ENCODE results near the gene CCIN. TPM values are rescaled to one million over a fixed set of nuclear protein-coding genes. Genes with fewer than 3 reads are reported as not detected.
A peak's percentile ranks its signal among the peaks of the same experiment; 100 is the strongest.
"Not testable (repeated sequence)": the region's sequence is repeated elsewhere in the genome, so short reads cannot be mapped to it uniquely, and the experiment has no call there.

Gene CCIN
- total RNA-seq, 2 experiments from 2014 or later = not detected

- H3K4me1 Mint-ChIP-seq (ENCODE audit: low read depth) = peaks cover 65% of the 10 kb centered on the region
- CTCF ChIA-PET = interaction anchor here (1.7 to 3.8 kb wide), 3 partner anchors 13 to 50 kb away, joined by 5 to 41 read pairs (median 8); no protein-coding TSS in a partner anchor
Observed at GRCh38 chr9:36151316-36152210, 17.6 kb upstream of the CCIN start.

GRCh38 chr9:36152741-36153438 lies 16.3 kb upstream of the CCIN start:
- peaks cover 54% of the 10 kb centered on the region for H3K4me1 Mint-ChIP-seq (ENCODE audit: low read depth)
- no peak overlapping the region for H3K4me3 Mint-ChIP-seq

More at GRCh38 chr9:36151316-36152210, 17.6 kb upstream of the CCIN start:
- peaks cover 10% of the 10 kb centered on the region for H3K36me3 Mint-ChIP-seq
- intact Hi-C loops (cut with micrococcal nuclease) = loop anchor here (1.0 to 5.0 kb wide), 6 partner anchors 7 to 144 kb away; partner anchors contain the start of genes CLTA and GLIPR2
- POLR2A ChIA-PET = interaction anchor here (0.7 to 1.1 kb wide), 9 partner anchors 9 to 115 kb away, joined by 3 to 5 read pairs (median 4); partner anchors contain the start of genes CLTA and RECK
- no peaks in the 10 kb centered on the region for H3K27me3 Mint-ChIP-seq
- peak overlapping the region; percentile 75 for H3K4me3 Mint-ChIP-seq
- DNase-seq = peak; percentile 95
- peak overlapping the region; percentile 96 for H3K27ac Mint-ChIP-seq
- H3K9me3 Mint-ChIP-seq = peaks cover 2% of the 10 kb centered on the region

GRCh38 chr9:36153746-36154145 lies 15.4 kb upstream of the CCIN start:
- peaks cover 4% of the 10 kb centered on the region for H3K9me3 Mint-ChIP-seq
- peaks cover 12% of the 10 kb centered on the region for H3K36me3 Mint-ChIP-seq
- DNase-seq = no peak
- H3K27me3 Mint-ChIP-seq = no peaks in the 10 kb centered on the region
- intact Hi-C loops (cut with micrococcal nuclease) = loop anchor here (2.0 to 5.0 kb wide), 2 partner anchors 13 to 146 kb away; no protein-coding TSS in a partner anchor
- H3K4me3 Mint-ChIP-seq = no peak overlapping the region
- peaks cover 49% of the 10 kb centered on the region for H3K4me1 Mint-ChIP-seq (ENCODE audit: low read depth)
- no peak overlapping the region for H3K27ac Mint-ChIP-seq
- ChIA-PET POLR2A (no interaction called here), CTCF (interaction anchor here (0.7 kb wide), 1 partner anchor 17 kb away, joined by 3 read pairs; no protein-coding TSS in a partner anchor)

More at GRCh38 chr9:36152741-36153438, 16.3 kb upstream of the CCIN start:
- CTCF ChIA-PET = interaction anchor here (0.9 to 2.2 kb wide), 3 partner anchors 13 to 51 kb away, joined by 4 to 8 read pairs (median 5); no protein-coding TSS in a partner anchor
- peaks cover 4% of the 10 kb centered on the region for H3K9me3 Mint-ChIP-seq
- POLR2A ChIA-PET = interaction anchor here (0.7 to 1.0 kb wide), 3 partner anchors 10 to 82 kb away, joined by 3 to 5 read pairs (median 4); partner anchors contain the start of gene CLTA
- no peaks in the 10 kb centered on the region for H3K27me3 Mint-ChIP-seq
- peaks cover 10% of the 10 kb centered on the region for H3K36me3 Mint-ChIP-seq
- intact Hi-C loops (cut with micrococcal nuclease) = loop anchor here (1.0 to 5.0 kb wide), 4 partner anchors 9 to 146 kb away; partner anchors contain the start of gene GLIPR2
- no peak for DNase-seq
- H3K27ac Mint-ChIP-seq = peak overlapping the region; percentile 96

- no peaks in the 10 kb centered on the region for H3K27me3 Mint-ChIP-seq
- H3K36me3 Mint-ChIP-seq = peaks cover 12% of the 10 kb centered on the region
- ChIA-PET CTCF (interaction anchor here (0.7 to 1.8 kb wide), 4 partner anchors 13 to 51 kb away, joined by 3 to 9 read pairs (median 4); partner anchors contain the start of gene CLTA), POLR2A (no interaction called here)
- no peak for DNase-seq
- H3K4me1 Mint-ChIP-seq (ENCODE audit: low read depth) = peaks cover 44% of the 10 kb centered on the region
- H3K4me3 Mint-ChIP-seq = no peak overlapping the region
- intact Hi-C loops (cut with micrococcal nuclease) = loop anchor here (5.0 kb wide), 1 partner anchor 147 kb away; no protein-coding TSS in a partner anchor
- no peak overlapping the region for H3K27ac Mint-ChIP-seq
- H3K9me3 Mint-ChIP-seq = peaks cover 4% of the 10 kb centered on the region
Observed at GRCh38 chr9:36154331-36154952, 14.7 kb upstream of the CCIN start.

GRCh38 chr9:36156116-36156515 lies 13.1 kb upstream of the CCIN start:
- Mint-ChIP-seq H3K27ac (no peak overlapping the region), H3K36me3 (peaks cover 9% of the 10 kb centered on the region), H3K9me3 (peaks cover 4% of the 10 kb centered on the region), H3K27me3 (no peaks in the 10 kb centered on the region), H3K4me1 (ENCODE audit: low read depth) (peaks cover 32% of the 10 kb centered on the region), H3K4me3 (no peak overlapping the region)
- intact Hi-C loops (cut with micrococcal nuclease) = no loop called here
- DNase-seq = no peak
- CTCF ChIA-PET = interaction anchor here (0.8 kb wide), 1 partner anchor 33 kb away, joined by 4 read pairs; no protein-coding TSS in a partner anchor
- POLR2A ChIA-PET = no interaction called here

GRCh38 chr9:36158122-36158521 lies 11.1 kb upstream of the CCIN start:
- intact Hi-C loops (cut with micrococcal nuclease) = no loop called here
- H3K27ac Mint-ChIP-seq = no peak overlapping the region
- ChIA-PET POLR2A (no interaction called here), CTCF (interaction anchor here (2.1 kb wide), 1 partner anchor 8 kb away, joined by 6 read pairs; no protein-coding TSS in a partner anchor)
- no peaks in the 10 kb centered on the region for H3K27me3 Mint-ChIP-seq
- H3K36me3 Mint-ChIP-seq = peaks cover 9% of the 10 kb centered on the region
- no peak for DNase-seq
- peaks cover 4% of the 10 kb centered on the region for H3K9me3 Mint-ChIP-seq
- H3K4me1 Mint-ChIP-seq (ENCODE audit: low read depth) = peaks cover 17% of the 10 kb centered on the region
- H3K4me3 Mint-ChIP-seq = no peak overlapping the region

GRCh38 chr9:36158917-36159316 lies 10.3 kb upstream of the CCIN start:
- peaks cover 9% of the 10 kb centered on the region for H3K36me3 Mint-ChIP-seq
- ChIA-PET CTCF (interaction anchor here (0.7 to 11.4 kb wide), 3 partner anchors 7 to 55 kb away, joined by 3 to 341 read pairs (median 6); partner anchors contain the start of gene CCIN), POLR2A (no interaction called here)
- H3K27me3 Mint-ChIP-seq = no peaks in the 10 kb centered on the region
- no peak overlapping the region for H3K4me3 Mint-ChIP-seq
- peaks cover 12% of the 10 kb centered on the region for H3K4me1 Mint-ChIP-seq (ENCODE audit: low read depth)
- DNase-seq = no peak
- H3K27ac Mint-ChIP-seq = no peak overlapping the region
- intact Hi-C loops (cut with micrococcal nuclease) = no loop called here
- H3K9me3 Mint-ChIP-seq = peaks cover 4% of the 10 kb centered on the region

- H3K4me3 Mint-ChIP-seq; H3K4me1 Mint-ChIP-seq (ENCODE audit: low read depth); H3K27ac Mint-ChIP-seq; H3K9me3 Mint-ChIP-seq; intact Hi-C loops (cut with micrococcal nuclease); DNase-seq; POLR2A ChIA-PET; H3K36me3 Mint-ChIP-seq; H3K27me3 Mint-ChIP-seq: not testable (repeated sequence)
- CTCF ChIA-PET = interaction anchor here (0.7 to 11.4 kb wide), 2 partner anchors 10 to 56 kb away, joined by 3 to 341 read pairs; partner anchors contain the start of gene CCIN
Observed at GRCh38 chr9:36159509-36159908, 9.7 kb upstream of the CCIN start.

- H3K9me3 Mint-ChIP-seq; H3K4me3 Mint-ChIP-seq; H3K36me3 Mint-ChIP-seq; DNase-seq; POLR2A ChIA-PET; H3K27me3 Mint-ChIP-seq; intact Hi-C loops (cut with micrococcal nuclease); H3K27ac Mint-ChIP-seq; H3K4me1 Mint-ChIP-seq (ENCODE audit: low read depth): not testable (repeated sequence)
- CTCF ChIA-PET = interaction anchor here (11.4 kb wide), 1 partner anchor 56 kb away, joined by 341 read pairs; no protein-coding TSS in a partner anchor
Observed at GRCh38 chr9:36160126-36160525, 9.1 kb upstream of the CCIN start.

GRCh38 chr9:36161187-36161586 lies 8.0 kb upstream of the CCIN start:
- no peak overlapping the region for H3K4me3 Mint-ChIP-seq
- no peak for DNase-seq

GRCh38 chr9:36162211-36162738 lies 6.9 kb upstream of the CCIN start:
- Mint-ChIP-seq H3K4me3 (no peak overlapping the region), H3K9me3 (no peaks in the 10 kb centered on the region), H3K4me1 (ENCODE audit: low read depth) (peaks cover 9% of the 10 kb centered on the region), H3K36me3 (peaks cover 5% of the 10 kb centered on the region), H3K27ac (no peak overlapping the region), H3K27me3 (no peaks in the 10 kb centered on the region)
- intact Hi-C loops (cut with micrococcal nuclease) = no loop called here
- no peak for DNase-seq
- ChIA-PET CTCF (interaction anchor here (11.4 kb wide), 1 partner anchor 59 kb away, joined by 341 read pairs; no protein-coding TSS in a partner anchor), POLR2A (no interaction called here)

More at GRCh38 chr9:36161187-36161586, 8.0 kb upstream of the CCIN start:
- ChIA-PET CTCF (interaction anchor here (11.4 kb wide), 1 partner anchor 57 kb away, joined by 341 read pairs; no protein-coding TSS in a partner anchor), POLR2A (no interaction called here)
- H3K36me3 Mint-ChIP-seq = peaks cover 9% of the 10 kb centered on the region
- peaks cover 5% of the 10 kb centered on the region for H3K4me1 Mint-ChIP-seq (ENCODE audit: low read depth)
- H3K27ac Mint-ChIP-seq = no peak overlapping the region
- intact Hi-C loops (cut with micrococcal nuclease) = no loop called here
- H3K9me3 Mint-ChIP-seq = peaks cover 4% of the 10 kb centered on the region
- no peaks in the 10 kb centered on the region for H3K27me3 Mint-ChIP-seq
